ENCODE data around the gene COL18A1. TPM values are rescaled to one million over a fixed set of nuclear protein-coding genes. Genes with fewer than 3 reads are reported as not detected.

The COL18A1 gene
- total and polyA plus RNA-seq, 7 experiments from 2014 or later = 7.0 to 89.8 (median 15.4) TPM

DNA sequence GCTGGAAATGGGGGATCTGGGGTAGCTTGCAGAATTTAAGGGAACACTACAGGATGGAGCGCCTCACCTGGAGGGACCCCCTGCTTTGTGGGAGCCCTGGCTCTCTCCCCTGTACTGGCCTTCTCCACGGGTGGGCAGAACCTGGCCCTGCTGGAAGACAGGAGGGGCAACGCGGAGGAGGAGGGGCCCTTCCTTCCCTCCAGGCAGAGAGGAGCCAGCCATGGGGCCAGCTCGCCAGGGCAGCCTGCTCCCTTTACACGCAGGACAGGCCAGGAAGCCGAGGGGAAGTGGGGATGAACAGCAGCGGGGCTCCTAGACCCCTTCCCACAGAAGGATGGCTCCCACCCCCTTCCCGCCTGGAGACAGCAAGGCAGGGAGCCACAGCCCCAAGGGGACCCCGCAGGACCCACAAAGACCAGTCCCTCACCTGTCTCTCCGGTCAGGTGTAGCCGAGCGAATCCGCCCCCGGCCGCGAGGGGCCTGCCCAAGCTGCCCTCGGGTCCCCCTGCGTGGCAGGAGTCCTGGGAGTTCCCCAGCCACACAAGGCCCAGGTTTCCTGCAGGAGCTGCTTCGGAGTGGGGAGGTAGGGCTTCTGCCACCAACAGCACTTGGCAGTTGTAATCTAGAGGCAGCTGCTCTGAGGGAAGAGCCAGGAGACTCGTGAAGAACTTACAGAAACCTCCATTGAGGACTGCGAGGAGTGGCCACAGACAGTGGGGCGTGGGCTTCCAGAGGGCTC, 138.9 kb downstream of the COL18A1 start:
- intact Hi-C loops (cut with micrococcal nuclease) = loop anchor here (2.0 to 5.0 kb wide), 3 partner anchors 71 to 257 kb away; partner anchors contain the start of genes POFUT2 (in 2 of the 2) and PCBP3 (in 1 of the 2)
- POLR2A ChIA-PET = no interaction called here

DNA sequence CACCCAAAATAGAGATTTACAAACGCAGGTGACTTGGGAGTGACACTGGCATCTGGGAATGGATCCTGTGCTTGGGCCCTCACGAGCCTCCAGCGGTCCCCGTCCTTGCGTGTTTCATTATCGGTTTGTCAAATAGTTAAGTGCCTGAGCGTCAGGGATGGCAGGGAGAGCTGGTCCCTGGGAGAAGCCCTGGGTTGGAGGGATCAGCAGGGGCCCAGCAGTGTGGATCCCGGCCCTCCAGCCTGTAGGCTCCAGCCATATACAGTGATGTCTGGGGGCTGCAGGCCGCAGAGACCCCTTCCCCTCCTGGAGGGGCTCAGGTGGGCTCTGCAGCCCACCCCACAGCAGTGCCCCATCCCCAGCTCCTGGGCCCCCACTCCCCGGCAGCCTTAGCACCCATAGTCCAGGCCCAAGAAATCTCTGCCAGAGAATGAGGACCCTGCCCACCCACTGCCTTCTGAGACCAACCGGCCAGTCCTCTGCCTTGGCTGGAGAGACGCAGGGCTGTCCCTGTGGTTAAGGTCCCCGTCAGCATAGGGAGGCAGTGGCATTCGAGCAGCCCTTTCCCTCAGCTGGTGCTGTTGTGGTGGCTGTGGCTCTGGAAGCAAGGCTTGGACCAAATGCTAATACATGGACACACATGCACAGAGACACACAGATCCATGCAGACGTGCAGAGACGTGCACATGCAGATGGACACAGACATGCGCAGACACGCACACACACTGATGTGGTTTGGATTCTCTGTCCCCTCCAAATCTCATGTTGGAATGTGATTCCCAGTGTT, 139.7 kb downstream of the COL18A1 start:
- Mint-ChIP-seq H3K4me3 (peak overlapping the region in 1 of 10 donors; percentile 72), H3K4me1 (peaks cover 13 to 34% (median 22%) of the 10 kb centered on the region in 7 donors), H3K36me3 (peaks cover 0 to 2% (median 0%) of the 10 kb centered on the region in 5 donors), H3K9me3 (no peaks in the 10 kb centered on the region), H3K27me3 (no peaks in the 10 kb centered on the region), H3K27ac (peak overlapping the region in 5 of 9 donors; percentile 1 to 72 (median 62))
- ATAC-seq = no peak
- no peaks in the 10 kb centered on the region for H3K27me3 ChIP-seq (ENCODE audit: control insufficient read depth in 2 of 2, insufficient read depth in 2 of 2, low read length in 2 of 2)
- peak in 1 of 9 donors; percentile 19 for DNase-seq
- no peaks in the 10 kb centered on the region for H3K36me3 ChIP-seq (ENCODE audit: control insufficient read depth in 2 of 3, insufficient read depth in 3 of 3, low read length in 3 of 3)
- no peak overlapping the region for H3K27ac ChIP-seq (ENCODE audit: low read depth, low read length)
- H3K4me3 ChIP-seq (ENCODE audit: low read length) = no peak overlapping the region
- H3K9me3 ChIP-seq (ENCODE audit: control insufficient read depth in 2 of 3, low read length in 3 of 3) = no peaks in the 10 kb centered on the region
- ChIA-PET CTCF (no interaction called here), POLR2A (no interaction called here)
- intact Hi-C loops (cut with micrococcal nuclease) = loop anchor here (5.0 kb wide), 1 partner anchor 257 kb away; the partner anchor contains the start of gene POFUT2 (in 2 of the 2)
- H3K4me1 ChIP-seq (ENCODE audit: control insufficient read depth in 2 of 2, insufficient read depth in 2 of 2, low read length in 2 of 2) = peaks cover 7 to 15% of the 10 kb centered on the region in 2 donors

More for the DNA sequence above, 138.9 kb downstream of the COL18A1 start:
- Histone ChIP-seq H3K27me3 (ENCODE audit: control insufficient read depth in 2 of 2, insufficient read depth in 2 of 2, low read length in 2 of 2) (no peaks in the 10 kb centered on the region), H3K36me3 (ENCODE audit: control insufficient read depth in 2 of 3, insufficient read depth in 3 of 3, low read length in 3 of 3) (no peaks in the 10 kb centered on the region), H3K9me3 (ENCODE audit: control insufficient read depth in 2 of 3, low read length in 3 of 3) (no peaks in the 10 kb centered on the region), H3K4me3 (ENCODE audit: low read length) (no peak overlapping the region), H3K4me1 (ENCODE audit: control insufficient read depth in 2 of 2, insufficient read depth in 2 of 2, low read length in 2 of 2) (peaks cover 7 to 15% of the 10 kb centered on the region in 2 donors), H3K27ac (ENCODE audit: low read depth, low read length) (peak overlapping the region; percentile 80)
- CTCF ChIA-PET = no interaction called here
- DNase-seq = peak in 1 of 9 donors; percentile 21
- H3K4me3 Mint-ChIP-seq = peak overlapping the region; percentile 11 to 82 (median 62)
- H3K27me3 Mint-ChIP-seq = no peaks in the 10 kb centered on the region
- H3K27ac Mint-ChIP-seq = peak overlapping the region in 8 of 9 donors; percentile 56 to 79 (median 64)
- no peaks in the 10 kb centered on the region for H3K9me3 Mint-ChIP-seq
- ATAC-seq = no peak
- peaks cover 0 to 2% (median 0%) of the 10 kb centered on the region in 5 donors for H3K36me3 Mint-ChIP-seq
- peaks cover 8 to 29% (median 17%) of the 10 kb centered on the region in 7 donors for H3K4me1 Mint-ChIP-seq

DNA sequence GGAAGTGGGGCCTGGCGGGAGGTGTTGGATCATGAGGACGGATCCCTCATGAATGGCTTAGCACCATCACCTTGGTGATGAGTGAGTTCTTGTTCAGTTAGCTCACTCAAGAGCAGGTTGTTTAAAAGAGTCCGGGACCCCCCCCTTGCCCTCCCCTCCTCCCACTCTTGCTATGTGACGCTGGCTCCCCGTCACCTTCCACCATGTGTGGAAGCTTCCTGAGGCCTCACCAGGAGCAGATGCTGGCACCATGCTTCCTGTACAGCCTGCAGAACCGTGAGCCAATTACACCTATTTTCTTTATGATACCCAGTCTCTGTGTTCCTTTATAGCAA, 140.2 kb downstream of the COL18A1 start:
- no peak overlapping the region for H3K27ac ChIP-seq (ENCODE audit: low read depth, low read length)
- Mint-ChIP-seq H3K4me1 (peaks cover 14 to 35% (median 22%) of the 10 kb centered on the region in 7 donors), H3K36me3 (peaks cover 0 to 2% (median 0%) of the 10 kb centered on the region in 5 donors), H3K4me3 (peak overlapping the region in 2 of 10 donors; percentile 26 to 64), H3K9me3 (no peaks in the 10 kb centered on the region), H3K27ac (peak overlapping the region in 5 of 9 donors; percentile 1 to 72 (median 16)), H3K27me3 (no peaks in the 10 kb centered on the region)
- intact Hi-C loops (cut with micrococcal nuclease) = no loop called here
- no peaks in the 10 kb centered on the region for H3K9me3 ChIP-seq (ENCODE audit: control insufficient read depth in 2 of 3, low read length in 3 of 3)
- ChIA-PET POLR2A (no interaction called here), CTCF (no interaction called here)
- H3K36me3 ChIP-seq (ENCODE audit: control insufficient read depth in 2 of 3, insufficient read depth in 3 of 3, low read length in 3 of 3) = no peaks in the 10 kb centered on the region
- ATAC-seq = no peak
- peaks cover 12 to 20% of the 10 kb centered on the region in 2 donors for H3K4me1 ChIP-seq (ENCODE audit: control insufficient read depth in 2 of 2, insufficient read depth in 2 of 2, low read length in 2 of 2)
- no peak for DNase-seq
- no peak overlapping the region for H3K4me3 ChIP-seq (ENCODE audit: low read length)
- H3K27me3 ChIP-seq (ENCODE audit: control insufficient read depth in 2 of 2, insufficient read depth in 2 of 2, low read length in 2 of 2) = no peaks in the 10 kb centered on the region

DNA sequence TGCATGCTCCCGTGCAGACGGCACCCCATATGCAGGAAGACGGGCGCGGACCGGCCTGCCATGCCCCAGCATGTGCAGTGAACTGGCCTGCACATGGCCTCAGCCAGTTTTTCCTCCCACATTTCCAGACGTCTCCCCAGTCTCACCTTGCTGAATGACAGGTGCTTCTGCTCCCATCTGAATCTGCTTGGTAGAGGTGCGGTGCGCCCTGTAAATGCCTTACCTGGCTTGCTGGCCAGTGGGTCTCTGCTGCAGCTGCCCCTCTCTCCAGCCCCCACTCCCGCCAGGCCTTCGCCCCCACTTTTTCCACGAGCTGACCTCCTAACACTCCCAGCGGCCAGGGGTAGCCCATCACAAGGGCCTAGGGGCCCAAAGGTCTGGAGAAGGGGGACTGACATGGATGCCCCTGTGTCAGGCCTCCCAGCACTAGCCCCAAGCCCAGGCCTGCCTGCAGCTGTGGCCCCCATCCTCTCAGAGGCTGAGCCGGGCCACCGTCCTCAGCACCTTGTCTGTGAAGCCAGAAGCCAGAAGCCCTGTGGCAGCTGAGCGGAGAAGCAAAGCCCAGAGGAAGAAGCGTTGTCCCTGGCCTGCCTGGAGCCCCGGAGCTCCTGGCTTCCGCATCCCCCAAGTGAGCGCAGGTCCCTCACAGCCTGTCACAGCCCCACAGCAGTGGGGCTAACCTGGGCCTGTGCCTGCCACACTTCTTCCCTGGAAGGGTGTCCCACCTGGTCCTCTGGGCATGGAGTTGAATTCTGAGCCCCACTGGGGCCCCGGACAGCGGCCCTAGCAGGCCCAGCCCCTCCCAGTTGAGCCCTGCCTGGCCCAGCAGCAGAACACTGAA, 140.9 kb downstream of the COL18A1 start:
- H3K27ac ChIP-seq (ENCODE audit: low read depth, low read length) = no peak overlapping the region
- H3K4me3 ChIP-seq (ENCODE audit: low read length) = no peak overlapping the region
- no peaks in the 10 kb centered on the region for H3K36me3 ChIP-seq (ENCODE audit: control insufficient read depth in 2 of 3, insufficient read depth in 3 of 3, low read length in 3 of 3)
- H3K9me3 ChIP-seq (ENCODE audit: control insufficient read depth in 2 of 3, low read length in 3 of 3) = no peaks in the 10 kb centered on the region
- ATAC-seq (no peak), DNase-seq (peak in 1 of 9 donors; percentile 20)
- Mint-ChIP-seq H3K4me3 (peak overlapping the region in 2 of 10 donors; percentile 26 to 51), H3K27ac (peak overlapping the region in 4 of 9 donors; percentile 1 to 74 (median 48)), H3K36me3 (peaks cover 0 to under 1% (median 0%) of the 10 kb centered on the region in 5 donors), H3K9me3 (no peaks in the 10 kb centered on the region), H3K27me3 (no peaks in the 10 kb centered on the region), H3K4me1 (peaks cover 18 to 35% (median 23%) of the 10 kb centered on the region in 7 donors)
- H3K27me3 ChIP-seq (ENCODE audit: control insufficient read depth in 2 of 2, insufficient read depth in 2 of 2, low read length in 2 of 2) = no peaks in the 10 kb centered on the region
- ChIA-PET CTCF (no interaction called here), POLR2A (no interaction called here)
- intact Hi-C loops (cut with micrococcal nuclease) = no loop called here
- peaks cover 17 to 25% of the 10 kb centered on the region in 2 donors for H3K4me1 ChIP-seq (ENCODE audit: control insufficient read depth in 2 of 2, insufficient read depth in 2 of 2, low read length in 2 of 2)

DNA sequence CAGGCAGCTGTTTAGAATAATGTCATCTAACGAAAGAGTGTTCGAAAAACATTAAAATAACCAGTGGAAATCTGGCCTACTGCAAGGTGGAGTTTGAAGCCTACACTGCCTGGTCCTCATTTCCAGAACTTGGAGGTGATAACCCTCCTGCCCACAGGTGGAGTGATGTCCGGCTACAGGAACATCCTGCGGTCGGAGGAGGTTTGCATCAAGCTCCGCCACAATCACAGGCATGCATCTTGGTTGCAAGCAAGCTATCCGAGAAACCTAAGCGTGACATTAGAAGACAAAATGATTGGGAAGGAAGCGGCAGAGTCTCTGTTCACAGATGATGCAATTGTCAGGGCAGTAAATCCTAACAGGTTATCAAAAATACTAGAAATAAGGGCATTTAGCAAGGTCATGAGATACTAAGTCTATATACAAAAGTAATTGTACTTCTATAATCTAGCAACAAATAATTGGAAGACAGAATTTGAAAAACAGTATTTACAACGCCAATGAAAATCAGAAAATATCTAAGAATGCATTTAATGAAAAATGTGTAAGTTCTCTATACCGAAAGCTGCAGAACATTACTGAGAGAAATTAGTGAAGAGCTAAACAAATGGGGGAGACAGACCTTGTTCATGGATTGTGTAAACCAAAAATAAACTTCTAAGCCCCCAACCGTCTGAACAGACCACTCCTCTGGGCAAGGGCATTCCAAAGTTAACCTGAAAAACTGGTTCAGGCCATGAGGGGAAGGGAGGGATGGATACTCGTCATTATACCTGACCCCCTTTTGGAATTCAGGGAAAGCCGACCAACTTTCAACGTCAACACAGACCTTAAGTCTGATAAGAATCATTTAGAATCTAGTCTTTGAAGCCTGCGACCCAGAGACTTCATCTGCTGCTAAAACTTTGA, 141.9 kb downstream of the COL18A1 start:
- H3K27ac ChIP-seq (ENCODE audit: low read depth, low read length) = no peak overlapping the region
- H3K27me3 ChIP-seq (ENCODE audit: control insufficient read depth in 2 of 2, insufficient read depth in 2 of 2, low read length in 2 of 2) = no peaks in the 10 kb centered on the region
- Mint-ChIP-seq H3K9me3 (no peaks in the 10 kb centered on the region), H3K27me3 (no peaks in the 10 kb centered on the region), H3K4me3 (no peak overlapping the region), H3K4me1 (peaks cover 25 to 42% (median 31%) of the 10 kb centered on the region in 7 donors), H3K27ac (peak overlapping the region in 6 of 9 donors; percentile 1 to 74 (median 43)), H3K36me3 (no peaks in the 10 kb centered on the region)
- DNase-seq (no peak), ATAC-seq (no peak)
- H3K4me1 ChIP-seq (ENCODE audit: control insufficient read depth in 2 of 2, insufficient read depth in 2 of 2, low read length in 2 of 2) = peaks cover 23 to 27% of the 10 kb centered on the region in 2 donors
- no peaks in the 10 kb centered on the region for H3K9me3 ChIP-seq (ENCODE audit: control insufficient read depth in 2 of 3, low read length in 3 of 3)
- no peak overlapping the region for H3K4me3 ChIP-seq (ENCODE audit: low read length)
- CTCF ChIA-PET = interaction anchor here (1.1 kb wide), 1 partner anchor 74 kb away, joined by 3 read pairs; no protein-coding TSS in a partner anchor
- no peaks in the 10 kb centered on the region for H3K36me3 ChIP-seq (ENCODE audit: control insufficient read depth in 2 of 3, insufficient read depth in 3 of 3, low read length in 3 of 3)
- intact Hi-C loops (cut with micrococcal nuclease) = no loop called here
- POLR2A ChIA-PET = no interaction called here
